Metanephros (tissue), 2 donors: ENCODE data around the gene ATG2A. TPM values are rescaled to one million over a fixed set of nuclear protein-coding genes. Genes with fewer than 3 reads are reported as not detected.

Source experiments
- small RNA-seq: library from RNA; depleted of rRNA; stranded (forward); fragments of <200 nt; gene quantifications from one replicate; pipeline ENCODE3, GENCODE V24; 2014; ENCODE audit warnings: low replicate concordance
- total RNA-seq: library from RNA; depleted of rRNA; stranded (reverse); fragments of >200 nt; gene quantifications from one replicate; pipeline ENCODE4 v1.2.3, GENCODE V29; 2014

Gene ATG2A
- total RNA-seq, result 31.4 TPM

DNA sequence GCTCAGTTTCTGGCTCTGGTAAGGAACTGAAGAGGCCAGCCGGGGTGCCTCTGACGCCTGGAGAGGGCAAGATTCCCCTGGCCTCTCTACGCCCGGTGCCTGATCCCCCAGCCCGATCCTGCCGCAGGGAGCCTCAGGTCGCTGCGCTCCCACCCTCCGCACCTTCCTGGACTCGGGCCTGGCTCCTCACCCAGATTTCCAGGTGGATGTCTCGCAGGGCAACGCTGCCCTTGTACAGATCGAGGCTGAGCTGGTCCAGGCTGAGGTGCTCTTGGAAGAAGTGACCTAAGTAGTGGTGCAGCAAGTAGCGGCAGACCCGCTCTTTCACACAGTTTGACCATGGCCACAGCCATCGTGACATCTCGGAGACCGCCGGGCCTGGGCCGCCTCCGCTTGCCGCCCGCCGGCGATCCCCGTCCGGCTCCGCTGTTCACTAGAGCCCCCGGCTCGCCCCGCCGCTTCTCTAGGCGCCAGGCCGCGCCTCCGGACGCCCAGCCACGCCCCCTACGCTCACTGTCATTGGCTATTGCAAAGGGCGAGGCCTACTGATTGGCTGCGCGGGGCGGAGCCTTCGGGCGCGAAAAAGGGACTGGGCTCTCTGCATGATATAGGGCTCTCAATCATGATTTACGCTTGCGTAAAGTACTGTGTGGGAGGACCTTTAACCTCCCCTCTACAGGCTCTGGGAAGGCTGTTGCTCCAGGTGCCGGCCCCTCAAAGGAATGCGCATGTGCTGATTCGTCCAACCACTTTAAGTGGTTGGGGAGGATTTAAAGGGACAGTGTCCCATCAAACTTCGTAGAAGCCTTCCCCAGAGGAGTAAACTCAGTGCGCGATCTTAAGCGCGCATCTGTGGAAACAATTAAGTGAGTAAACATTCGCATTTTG, at the start of gene ATG2A:
TSS of gene ATG2A (minus strand) at position 435 of the 888 bp plus-strand sequence. CDS start at position 361, 74 bp downstream.

DNA sequence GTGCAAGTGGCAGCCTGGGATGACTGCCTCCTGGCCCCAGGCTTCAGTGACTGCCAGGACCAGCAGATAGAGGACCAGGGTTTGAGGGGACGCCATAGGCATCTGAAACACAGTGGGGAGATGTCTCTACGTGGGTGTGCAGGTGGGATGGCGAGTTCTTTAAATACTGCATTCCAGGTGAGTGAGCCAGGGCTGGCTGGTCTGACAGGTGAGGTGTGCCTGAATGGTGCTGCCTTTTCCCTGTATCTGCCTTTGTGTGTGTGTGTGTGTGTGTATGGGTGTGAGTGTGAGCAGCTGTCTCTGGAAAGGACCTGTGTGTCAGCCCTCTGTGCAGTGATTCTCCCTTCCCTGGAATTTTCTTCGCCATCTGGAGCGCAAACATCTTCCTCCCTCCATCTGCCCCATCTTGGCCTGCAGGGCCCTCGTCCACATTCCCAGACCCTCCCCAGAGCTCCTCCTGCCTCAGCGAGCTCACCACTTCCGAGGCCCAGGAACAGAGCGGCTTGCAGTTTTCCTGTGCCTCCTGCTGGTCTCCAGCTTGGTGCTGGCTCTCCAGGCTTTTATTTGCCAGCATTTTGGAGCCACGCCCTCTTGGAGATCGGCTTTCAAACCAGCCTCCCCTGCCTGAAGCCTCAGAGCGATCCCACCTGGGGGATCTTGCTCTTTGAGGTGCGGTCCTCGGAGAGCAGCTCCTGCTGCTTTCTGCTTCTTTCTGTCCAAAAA, 18.5 kb upstream of the ATG2A start, which contains the start of gene GPHA2:
TSS of gene GPHA2 (minus strand) at position 535 of the 723 bp plus-strand sequence. CDS start at position 102, 433 bp downstream.

DNA sequence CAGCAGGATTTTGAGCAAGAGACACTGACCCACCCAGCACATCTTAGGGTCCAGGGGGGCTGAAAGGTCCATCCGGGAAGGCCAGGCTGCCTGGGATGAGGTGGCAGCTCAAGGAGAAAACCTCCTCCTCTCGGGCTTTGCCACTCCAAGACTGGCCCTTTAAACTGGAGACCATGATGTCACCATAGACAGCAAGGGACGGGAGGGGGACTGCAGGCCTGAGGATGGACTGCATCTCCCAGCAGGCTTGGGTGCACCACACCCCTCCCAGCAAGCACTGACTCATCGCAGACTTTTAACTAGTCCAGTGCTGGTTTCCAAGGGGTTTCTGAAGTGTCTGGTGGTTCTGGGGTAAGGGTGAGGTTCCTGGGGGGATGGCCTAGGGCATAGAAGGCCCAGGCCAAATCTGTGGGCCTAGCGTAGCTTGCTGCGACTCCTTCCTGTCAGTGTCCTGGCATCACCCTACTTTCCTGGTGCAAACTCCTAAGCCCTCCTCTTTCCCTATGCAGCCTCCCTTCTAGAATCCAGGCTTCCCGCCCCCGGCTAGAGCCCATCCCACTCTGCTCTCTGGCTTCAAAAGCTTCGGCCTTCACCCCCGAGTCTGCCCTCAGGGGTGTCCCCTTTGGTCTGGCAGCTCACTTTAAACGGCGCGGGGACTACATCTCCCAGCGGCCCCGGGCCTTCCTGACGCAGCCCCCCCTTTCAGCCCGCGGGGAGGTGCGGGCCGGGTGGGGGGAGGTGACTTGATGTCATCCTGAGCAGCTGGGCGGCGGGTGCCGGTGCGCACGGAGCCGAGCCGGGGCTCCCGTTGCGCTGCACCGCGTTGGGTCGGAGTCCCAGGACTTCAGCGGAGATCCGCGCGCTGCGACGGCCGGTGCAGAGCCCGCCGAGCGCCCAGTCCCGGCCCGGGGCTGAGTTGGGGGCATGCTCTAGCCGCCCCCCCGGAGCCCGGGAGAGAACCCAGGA, 7.2 kb upstream of the ATG2A start, which contains the start of gene PPP2R5B:
TSS of gene PPP2R5B (plus strand) at position 746 of the 966 bp plus-strand sequence. CDS start 1,046 bp downstream, outside the sequence.

DNA sequence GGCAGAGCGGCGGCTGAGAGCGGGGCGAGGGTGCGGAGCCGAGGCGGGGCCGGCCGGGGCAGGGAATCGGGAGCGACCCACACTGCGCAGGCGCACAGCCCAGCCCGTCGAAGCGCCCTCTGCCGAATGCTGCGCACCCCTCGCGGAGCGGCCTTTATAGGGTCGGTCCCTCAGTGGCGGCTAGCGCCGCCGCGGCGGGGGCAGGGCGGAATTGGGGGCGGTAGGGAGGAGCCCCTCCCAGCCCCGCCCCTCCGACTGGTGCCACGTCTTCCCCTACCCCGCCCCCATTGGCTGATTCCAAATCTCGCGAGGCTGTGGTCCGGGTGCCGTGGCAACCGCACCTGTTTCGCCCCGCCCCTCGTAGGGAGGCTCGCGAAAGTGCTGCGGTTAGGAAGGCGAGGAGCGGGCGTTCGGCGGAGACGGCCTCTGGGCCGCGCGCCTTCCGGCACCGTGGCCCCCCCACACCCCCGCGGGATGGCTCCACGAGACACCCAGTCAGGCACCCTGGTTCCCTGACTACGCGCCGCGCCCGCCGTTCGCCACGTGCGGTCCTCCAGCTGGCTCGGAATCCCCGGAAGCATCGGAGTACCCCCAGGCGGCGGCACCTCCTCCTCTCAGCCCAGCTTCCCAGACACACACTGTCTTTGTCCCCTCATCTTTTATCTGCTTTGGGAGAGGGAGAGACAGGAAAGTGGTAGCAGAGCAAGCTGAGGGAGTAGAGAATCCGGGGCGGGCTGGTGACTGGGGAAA, 38.3 kb downstream of the ATG2A start, which contains the start of gene EHD1:
TSS of gene EHD1 (minus strand) at position 128 of the 750 bp plus-strand sequence. CDS start 157 bp downstream, outside the sequence.

Small RNA genes lying within 50 kb of the gene (small RNA-seq; reads per million reads assigned to genes)
- gene MIR6749 (not detected), gene MIR6750 (not detected)

Other genes starting within 250 kb of the ATG2A start
- gene NRXN2, start 194.0 kb downstream of the ATG2A start, total RNA-seq, result 33.2 TPM
- gene RASGRP2, start 173.1 kb downstream of the ATG2A start, total RNA-seq, result 14.9 TPM
- gene PYGM, start 157.2 kb downstream of the ATG2A start, total RNA-seq, result 136 TPM
- 149 TPM for gene SF1, start 138.7 kb downstream of the ATG2A start, total RNA-seq
- gene MAP4K2, start 114.0 kb downstream of the ATG2A start, total RNA-seq, result 23.6 TPM
- gene MEN1, start 106.7 kb downstream of the ATG2A start, total RNA-seq, result 31.8 TPM
- 8.7 TPM for gene CDC42BPG, start 72.6 kb downstream of the ATG2A start, total RNA-seq
- 62.8 TPM for gene EHD1, start 38.6 kb downstream of the ATG2A start, total RNA-seq
- gene PPP2R5B, start 7.5 kb upstream of the ATG2A start, total RNA-seq, result 14.4 TPM
- gene GPHA2, start 18.7 kb upstream of the ATG2A start, total RNA-seq, result 1.3 TPM
- 0.70 TPM for gene MAJIN, start 54.9 kb upstream of the ATG2A start, total RNA-seq
- 2.4 TPM for gene BATF2, start 79.8 kb upstream of the ATG2A start, total RNA-seq
- 91.7 TPM for gene ARL2, start 97.0 kb upstream of the ATG2A start, total RNA-seq
- gene SNX15, start 110.2 kb upstream of the ATG2A start, total RNA-seq, result 21.5 TPM
- 7.8 TPM for gene SAC3D1, start 124.0 kb upstream of the ATG2A start, total RNA-seq
- 20.2 TPM for gene NAALADL1, start 141.3 kb upstream of the ATG2A start, total RNA-seq
- 6.4 TPM for gene CDCA5, start 166.8 kb upstream of the ATG2A start, total RNA-seq
- gene ZFPL1, start 167.0 kb upstream of the ATG2A start, total RNA-seq, result 29.6 TPM
- 421 TPM for gene VPS51, start 179.0 kb upstream of the ATG2A start, total RNA-seq
- 65.0 TPM for gene TM7SF2, start 194.7 kb upstream of the ATG2A start, total RNA-seq
- gene ZNHIT2, start 200.5 kb upstream of the ATG2A start, total RNA-seq, result 8.0 TPM
- gene FAU, start 204.9 kb upstream of the ATG2A start, total RNA-seq, result 650 TPM
- gene MRPL49, start 205.1 kb upstream of the ATG2A start, total RNA-seq, result 57.1 TPM
- 22.3 TPM for gene SYVN1, start 217.3 kb upstream of the ATG2A start, total RNA-seq